GM21447 (cell line): ENCODE data around the gene SUOX.
"Not testable (repeated sequence)": the region's sequence is repeated elsewhere in the genome, so short reads cannot be mapped to it uniquely, and the experiment has no call there.

Experiments used
- ATAC-seq: cut with Tn5 transposase; IDR thresholded peaks from one replicate; pipeline ENCODE4 v1.9.1; 2021; ENCODE audit not compliant: unreplicated experiment

The SUOX gene

DNA sequence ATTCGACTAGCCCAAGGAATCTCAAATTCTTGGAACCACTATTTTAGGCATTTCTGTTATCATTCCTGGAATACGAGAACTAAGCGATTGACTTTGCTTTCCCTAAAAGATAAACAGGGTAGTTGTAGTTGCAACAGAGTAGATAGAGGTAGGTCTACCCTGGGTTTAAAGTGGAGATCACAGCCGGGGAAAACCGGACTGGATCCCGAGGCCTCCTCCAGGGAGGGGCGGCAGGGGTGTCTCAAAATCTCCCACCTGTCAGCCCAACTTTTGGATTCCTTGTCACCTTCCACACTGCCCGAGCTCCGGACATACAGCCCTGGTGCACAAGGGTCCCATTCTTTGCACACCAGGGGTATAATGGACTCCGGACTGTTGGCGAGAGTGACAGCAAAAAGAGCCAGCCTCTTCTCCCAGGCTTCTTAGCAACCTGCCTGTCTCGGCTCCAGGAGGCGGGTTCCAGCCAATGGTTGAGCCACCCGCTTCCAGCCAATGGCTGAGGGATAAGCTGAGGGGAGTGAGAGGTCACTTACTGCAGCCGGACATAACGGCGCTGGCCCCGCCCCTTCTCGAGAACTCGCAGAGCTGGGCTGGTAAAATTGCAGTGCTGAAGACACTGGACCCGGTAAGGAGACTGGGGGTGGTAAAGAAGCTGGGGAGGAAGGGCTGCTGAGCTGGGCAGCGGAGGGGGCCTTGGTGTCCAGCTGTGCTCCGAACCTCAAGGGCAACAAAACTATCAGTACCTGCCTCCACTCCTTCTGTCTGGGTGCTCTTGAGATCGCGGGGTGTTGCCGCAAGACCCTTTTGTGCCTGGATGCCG lies at the start of gene SUOX:
TSS of gene SUOX (plus strand) at position 562 of the 820 bp plus-strand sequence. CDS start 4,946 bp downstream, outside the sequence.
- peak; percentile 98 for ATAC-seq

DNA sequence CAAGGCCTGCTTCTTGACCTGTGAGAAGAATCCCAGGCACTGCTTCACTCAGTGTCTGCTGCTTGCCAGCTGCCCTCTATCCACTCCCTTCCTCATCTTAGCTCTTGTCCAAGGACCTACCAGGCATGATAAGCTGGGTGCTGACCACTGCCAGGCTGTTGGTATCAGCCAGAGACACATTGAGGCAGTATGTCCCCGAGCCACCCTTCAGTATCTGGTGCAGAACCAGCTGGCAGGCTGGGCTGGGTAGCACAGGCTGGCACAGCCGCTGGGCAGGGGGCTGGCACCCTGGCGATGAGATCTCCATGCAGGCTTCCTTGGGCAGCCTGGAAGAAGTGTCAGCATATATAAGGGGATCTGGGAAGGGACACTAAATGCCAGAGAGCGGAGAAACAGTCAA lies 41.7 kb upstream of the SUOX start:
- ATAC-seq = no peak

DNA sequence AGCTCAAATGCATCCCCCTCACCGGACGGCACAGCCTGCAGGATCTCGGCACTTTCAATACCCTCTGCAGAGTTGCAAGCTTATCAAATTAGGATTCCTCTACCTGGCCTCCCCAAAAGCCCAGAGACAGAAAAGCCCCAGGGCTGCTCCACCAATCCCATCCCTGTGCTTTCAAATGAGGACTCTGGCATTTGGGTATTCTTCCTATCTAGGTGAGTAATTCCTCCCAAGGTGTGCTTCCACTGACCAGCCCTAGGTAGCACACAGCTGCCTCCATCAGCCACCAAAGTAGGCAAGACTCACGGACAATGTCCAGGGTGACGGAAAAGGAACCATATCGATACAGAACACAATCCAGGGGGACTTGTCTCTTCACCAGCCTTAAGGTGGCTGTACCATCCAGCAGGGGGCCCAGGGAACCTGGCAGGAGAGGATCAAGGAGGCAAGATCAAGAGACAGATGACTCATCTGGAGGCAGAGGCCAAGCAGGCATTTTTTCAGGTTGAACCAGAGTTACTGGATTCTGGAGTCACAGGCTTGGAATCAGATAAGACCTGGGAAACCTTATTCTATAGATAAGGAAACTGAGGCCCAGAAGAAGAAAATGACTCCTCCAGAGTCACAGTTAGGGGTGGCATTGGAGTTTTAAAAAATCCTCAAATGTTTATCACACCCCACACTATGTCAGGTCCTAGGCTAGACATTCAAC lies 41.1 kb upstream of the SUOX start:
- no peak for ATAC-seq

- no peak for ATAC-seq
These were observed 39.8 kb upstream of the SUOX start for GRCh38 chr12:55957106-55957859.

DNA sequence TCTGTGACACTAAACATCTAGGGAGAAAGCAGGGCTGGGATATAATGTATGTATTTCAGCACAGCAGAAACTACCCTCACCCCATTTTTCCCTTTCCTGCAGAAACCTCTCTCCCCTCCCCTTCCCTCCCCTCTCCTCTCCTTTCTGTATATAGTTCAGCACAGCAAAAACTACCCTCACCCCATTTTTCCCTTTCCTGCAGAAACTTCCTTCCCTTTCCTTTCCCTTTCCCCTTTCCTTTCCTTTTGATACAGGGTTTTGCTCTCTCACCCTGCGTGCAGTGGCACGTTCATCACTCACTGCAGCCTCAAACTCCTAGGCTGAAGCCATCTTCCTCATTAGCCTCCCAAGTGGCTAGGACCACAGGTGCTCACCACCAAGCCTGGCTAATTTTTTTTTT lies 33.3 kb upstream of the SUOX start:
- no peak for ATAC-seq

- no peak for ATAC-seq
These were observed 31.8 kb upstream of the SUOX start for GRCh38 chr12:55965240-55965639.

DNA sequence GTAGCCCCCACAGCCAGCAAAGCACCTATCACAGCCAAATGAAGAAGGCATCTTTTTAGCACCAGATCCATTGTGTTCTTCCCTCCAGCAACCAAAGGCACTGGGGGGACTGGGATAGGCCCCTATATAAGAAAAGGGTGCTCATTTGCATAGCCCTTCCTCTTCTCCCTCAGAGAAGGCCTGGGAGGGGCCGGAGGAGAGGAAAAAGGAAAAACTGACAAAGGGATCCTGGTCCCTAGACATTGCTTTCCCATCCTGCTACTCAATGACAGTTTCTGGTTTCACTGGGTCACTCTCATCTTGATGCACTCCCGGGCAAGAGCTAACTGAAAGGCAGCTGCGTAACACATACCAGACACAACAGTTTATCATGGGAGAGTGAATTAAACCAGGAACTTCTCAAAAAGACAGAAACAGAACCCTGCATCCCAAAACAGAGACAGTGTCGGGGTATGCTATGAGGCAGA lies 31.1 kb upstream of the SUOX start, which contains the start of gene PMEL:
TSS of gene PMEL (minus strand) at position 102 of the 467 bp plus-strand sequence. CDS start at position 71, 31 bp downstream.
- ATAC-seq = no peak

- peak; percentile 96 for ATAC-seq
These were observed 30.4 kb upstream of the SUOX start, which contains the start of gene CDK2 for GRCh38 chr12:55966408-55967281. Gene CDK2, plus strand, starts transcription at chr12:55966830. Its CDS starts 179 bp downstream, at chr12:55967009.

GRCh38 chr12:55969356-55969755 lies 27.7 kb upstream of the SUOX start:
- no peak for ATAC-seq

DNA sequence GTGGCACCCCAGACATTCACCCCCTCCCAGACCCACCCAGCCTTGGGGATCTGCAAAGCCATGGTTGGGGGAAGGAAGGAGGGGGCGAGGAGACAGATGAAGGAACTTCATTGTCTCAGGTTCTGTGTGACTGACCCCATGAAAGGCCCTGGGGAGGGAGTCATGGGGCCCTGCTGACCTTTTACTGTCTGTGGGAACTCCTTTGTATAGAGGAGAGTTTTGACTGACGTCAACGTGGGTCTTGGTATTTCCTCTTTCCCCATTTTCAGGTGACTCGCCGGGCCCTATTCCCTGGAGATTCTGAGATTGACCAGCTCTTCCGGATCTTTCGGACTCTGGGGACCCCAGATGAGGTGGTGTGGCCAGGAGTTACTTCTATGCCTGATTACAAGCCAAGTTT lies 26.3 kb upstream of the SUOX start:
- ATAC-seq = no peak

- ATAC-seq = no peak
These were observed 25.0 kb upstream of the SUOX start for GRCh38 chr12:55972042-55972441.

- ATAC-seq = no peak
These were observed 24.6 kb upstream of the SUOX start for GRCh38 chr12:55972456-55972855.

GRCh38 chr12:55972911-55973598 lies 24.0 kb upstream of the SUOX start:
- no peak for ATAC-seq

- ATAC-seq = peak; percentile 95
These were observed 23.3 kb upstream of the SUOX start, which contains the start of gene RAB5B for GRCh38 chr12:55973599-55974307. Gene RAB5B, plus strand, starts transcription at chr12:55974078. Its CDS starts 12,883 bp downstream, at chr12:55986961.

DNA sequence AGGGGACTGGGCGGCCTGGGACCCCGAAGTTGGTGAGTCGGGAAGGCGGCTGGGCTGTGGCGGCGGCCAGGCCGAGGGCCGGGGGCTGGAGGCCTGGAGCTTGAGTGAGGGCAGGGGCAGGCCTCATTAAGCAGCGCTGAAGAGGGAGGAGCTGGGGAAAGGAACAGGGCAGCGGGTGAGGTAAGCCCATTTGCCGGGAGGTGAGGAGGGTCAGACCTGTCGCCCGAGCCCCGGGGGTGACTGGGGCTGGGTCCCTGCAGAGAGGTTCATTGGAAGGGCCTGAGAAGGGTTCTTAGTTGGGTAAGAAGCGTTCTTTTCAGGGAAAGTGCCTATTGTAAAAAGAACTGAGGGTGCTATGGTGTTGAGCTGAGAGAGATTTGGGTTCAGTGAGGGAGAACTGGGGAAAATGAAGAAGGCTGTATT lies 22.8 kb upstream of the SUOX start:
- ATAC-seq = peak; percentile 15

DNA sequence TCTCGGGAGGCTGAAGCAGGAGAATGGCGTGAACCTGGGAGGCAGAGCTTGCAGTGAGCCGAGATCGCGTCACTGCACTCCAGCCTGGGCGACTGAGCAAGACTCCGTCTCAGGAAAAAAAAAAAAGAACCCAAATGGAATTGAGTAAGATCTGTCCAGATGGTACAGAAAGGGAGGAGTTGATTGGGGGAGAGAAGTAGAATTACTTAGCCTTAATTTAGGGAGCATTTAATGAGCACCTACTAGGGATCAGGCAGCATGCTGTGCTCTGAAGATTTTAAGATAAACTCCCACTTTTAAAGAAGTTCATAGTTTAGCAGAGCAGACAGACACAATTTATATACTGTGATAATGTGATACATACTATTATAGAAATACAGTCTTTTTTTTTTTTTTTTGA lies 18.7 kb upstream of the SUOX start:
- ATAC-seq = no peak

DNA sequence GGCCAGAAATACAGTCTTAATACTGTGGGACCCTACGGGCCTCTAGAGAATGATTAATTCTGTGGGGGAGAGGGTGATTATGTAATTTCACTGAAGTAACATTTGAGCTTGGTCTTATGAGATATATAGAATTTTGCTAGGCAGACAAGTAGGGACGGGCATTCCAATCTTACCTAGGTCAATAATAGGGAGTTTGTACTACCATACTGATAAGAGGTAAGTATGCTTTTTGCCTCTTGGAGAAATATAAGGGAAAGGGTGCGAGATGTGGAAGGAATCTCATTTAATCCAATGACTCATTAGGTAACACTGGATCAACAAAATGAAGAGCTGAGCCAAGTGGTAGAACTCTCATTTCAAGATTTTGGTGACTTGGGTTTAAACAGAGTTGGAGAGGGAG lies 18.0 kb upstream of the SUOX start:
- ATAC-seq = no peak

DNA sequence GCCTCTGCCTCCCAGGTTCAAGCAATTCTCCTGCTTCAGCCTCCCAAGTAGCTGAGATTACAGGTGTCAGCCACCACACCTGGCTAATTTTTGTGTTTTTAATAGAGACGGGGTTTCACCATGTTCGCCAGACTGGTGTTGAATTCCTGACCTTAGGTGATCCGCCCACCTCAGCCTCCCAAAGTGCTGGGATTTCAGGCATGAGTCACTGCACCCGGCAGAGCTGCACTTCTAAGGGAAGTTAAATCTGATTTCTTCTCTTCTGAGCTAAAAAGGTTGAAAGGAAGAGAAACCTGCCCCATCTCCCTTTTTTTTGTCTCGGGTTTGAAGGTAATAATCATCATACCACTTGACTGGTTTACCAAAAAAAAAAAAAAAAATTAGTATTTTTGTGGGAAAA lies 15.2 kb upstream of the SUOX start:
- ATAC-seq = not testable (repeated sequence)
